Endothelial cell of umbilical vein (primary cell): ENCODE results near the gene NRBF2. TPM values are rescaled to one million over a fixed set of nuclear protein-coding genes. Genes with fewer than 3 reads are reported as not detected.

ENCODE experiments used
- BruUV-seq: library from RNA; stranded (reverse); fragments of 400-500 nt; replicated peaks from 2 replicates; lab custom pipeline; 2021; lab: Mats Ljungman, UMichigan
- CTCF ChIA-PET: fragments of 300-600, 350-600 bp; sonication (Branson Sonifier 250); formaldehyde crosslinking; loops from one replicate; lab custom pipeline; 2021; ENCODE audit warnings: antibody characterized with exemption, inconsistent platforms; lab: Charles Lee
- POLR2A ChIA-PET: fragments of 300-600, 350-600 bp; sonication (Branson Sonifier 250); formaldehyde crosslinking; loops from one replicate; lab custom pipeline; 2021; ENCODE audit warnings: antibody characterized with exemption, inconsistent platforms; lab: Charles Lee
- DNase-seq: peaks from one replicate; pipeline ENCODE4 v3.0.0-alpha.2; 2011; ENCODE audit warnings: low read depth, low spot score
- FAIRE-seq: peaks from 2 replicates; lab custom pipeline; 2011; peaks lifted over from hg19 to GRCh38; lab: Jason Lieb, UNC
- H2AFZ ChIP-seq: 2 replicates; pipeline ENCODE4 v1.6.0; 2012; ENCODE audit warnings: low read depth, low read length, control low read depth, inconsistent platforms
- H3K27ac ChIP-seq: 2 replicates; pipeline ENCODE4 v1.5.1; 2011; ENCODE audit warnings: low read depth, mild to moderate bottlenecking, control low read depth, low read length, moderate library complexity; ENCODE audit not compliant: insufficient read depth
- H3K27me3 ChIP-seq, 2 experiments: 2 replicates each; pipeline versions ENCODE4 v1.6.0 to v1.6.1; 2011; ENCODE audit warnings: low read length in 2 of 2, mixed read lengths in 1 of 2; ENCODE audit not compliant: control insufficient read depth in 2 of 2, insufficient read depth in 2 of 2
- H3K36me3 ChIP-seq, 2 experiments: 2 replicates in 1 of 2; 3 replicates in 1 of 2; pipeline ENCODE4 v1.5.1; 2011; ENCODE audit warnings: low read length in 2 of 2, mild to moderate bottlenecking in 1 of 2, moderate library complexity in 1 of 2; ENCODE audit not compliant: control insufficient read depth in 2 of 2, insufficient read depth in 2 of 2; ENCODE audit errors: extremely low read depth in 1 of 2
- H3K4me1 ChIP-seq: 3 replicates; pipeline ENCODE4 v1.5.1; 2011; ENCODE audit warnings: mild to moderate bottlenecking, low read length; ENCODE audit not compliant: control insufficient read depth, insufficient read depth; ENCODE audit errors: extremely low read depth
- H3K4me2 ChIP-seq: 2 replicates; pipeline ENCODE4 v1.6.1; 2011; ENCODE audit warnings: low read length, control low read depth, mixed read lengths; ENCODE audit not compliant: insufficient read depth
- H3K4me3 ChIP-seq, 3 experiments: fragments of 200-600 bp in 1 of 3; sonication (generic), shearing (Covaris generic) in 1 of 3; replicated peaks in 1 of 3; 2 replicates each; pipeline ENCODE4 v1.5.1; 2011 to 2016; ENCODE audit warnings: control low read depth in 3 of 3, low read length in 3 of 3, mild to moderate bottlenecking in 2 of 3, inconsistent platforms in 1 of 3, low read depth in 1 of 3, moderate library complexity in 1 of 3; ENCODE audit not compliant: insufficient read depth in 1 of 3
- H3K79me2 ChIP-seq: 2 replicates; pipeline ENCODE4 v1.6.0; 2012; ENCODE audit warnings: low read length, inconsistent platforms; ENCODE audit not compliant: control insufficient read depth, insufficient read depth
- H3K9ac ChIP-seq: replicated peaks from 2 replicates; pipeline ENCODE3; 2011; ENCODE audit warnings: low read length, control low read depth; ENCODE audit not compliant: insufficient read depth; ENCODE audit errors: extremely low read depth
- H3K9me1 ChIP-seq: replicated peaks from 3 replicates; pipeline ENCODE4 v1.6.0; 2011; ENCODE audit warnings: mild to moderate bottlenecking, low read length; ENCODE audit not compliant: control insufficient read depth, insufficient read depth; ENCODE audit errors: extremely low read depth
- H3K9me3 ChIP-seq: replicated peaks from 2 replicates; pipeline ENCODE4 v1.5.1; 2012; ENCODE audit warnings: low read length, inconsistent platforms; ENCODE audit not compliant: control insufficient read depth, insufficient read depth
- H4K20me1 ChIP-seq: replicated peaks from 2 replicates; pipeline ENCODE3; 2011; ENCODE audit warnings: mild to moderate bottlenecking, low read length; ENCODE audit not compliant: control insufficient read depth, insufficient read depth; ENCODE audit errors: extremely low read depth
- CTCF ChIP-seq, 2 donors: IDR thresholded peaks; 1 replicate in 1 of 2; 2 replicates in 1 of 2; pipeline ENCODE4 v1.5.1; 2011; ENCODE audit warnings: low read length in 2 of 2, mild to moderate bottlenecking in 2 of 2, moderate library complexity in 2 of 2, control low read depth in 1 of 2, inconsistent platforms in 1 of 2, low read depth in 1 of 2; ENCODE audit not compliant: insufficient read depth in 1 of 2; ENCODE audit errors: extremely low read depth in 1 of 2
- EZH2 ChIP-seq: IDR thresholded peaks from 2 replicates; pipeline ENCODE4 v1.6.1; 2012; ENCODE audit warnings: borderline replicate concordance, low read depth, mild to moderate bottlenecking, moderate library complexity, low read length, inconsistent platforms; ENCODE audit not compliant: severe bottlenecking
- FOS ChIP-seq: IDR thresholded peaks from 2 replicates; pipeline ENCODE4 v1.6.1; 2011; ENCODE audit warnings: mild to moderate bottlenecking, low read length, moderate library complexity, borderline replicate concordance; ENCODE audit not compliant: insufficient read depth
- GATA2 ChIP-seq: IDR thresholded peaks from 2 replicates; pipeline ENCODE4 v1.7.0; 2011; ENCODE audit warnings: low read depth, mild to moderate bottlenecking, moderate library complexity, mixed read lengths, low read length; ENCODE audit not compliant: insufficient read length, insufficient read depth
- JUN ChIP-seq: IDR thresholded peaks from 2 replicates; pipeline ENCODE4 v1.6.1; 2011; ENCODE audit warnings: borderline replicate concordance, low read depth; ENCODE audit not compliant: insufficient read length, insufficient read depth
- MAX ChIP-seq: IDR thresholded peaks from 2 replicates; pipeline ENCODE4 v1.6.1; 2011; ENCODE audit not compliant: insufficient read depth, insufficient read length
- MYC ChIP-seq: IDR thresholded peaks from one replicate; pipeline ENCODE4 v1.6.1; 2011; ENCODE audit warnings: mild to moderate bottlenecking, low read depth, low read length
- POLR2A ChIP-seq: IDR thresholded peaks from 2 replicates; pipeline ENCODE4 v1.6.1; 2012; ENCODE audit warnings: low read depth, mild to moderate bottlenecking, control low read depth, low read length
- POLR2AphosphoS5 ChIP-seq: IDR thresholded peaks from 2 replicates; pipeline ENCODE4 v1.6.1; 2012; ENCODE audit warnings: low read depth, mild to moderate bottlenecking, control low read depth, low read length, moderate library complexity; ENCODE audit not compliant: insufficient read depth
- dilution Hi-C: fragments of 300-500 bp; cut with MboI; formaldehyde crosslinking; loops from one replicate; pipeline ENCODE4 v1.15.0; 2019; ENCODE audit warnings: low sequenced_read_pairs; ENCODE audit not compliant: extremely low pct_ligation_motif_present
- intact Hi-C: fragments of 100-400 bp; cut with micrococcal nuclease; formaldehyde crosslinking; loops from one replicate; pipeline ENCODE4 v1.10.0; 2022
- polyA plus RNA-seq, 4 experiments: library from polyadenylated mRNA; depleted of rRNA in 3 of 4; stranded (reverse) in 3 of 4; unstranded in 1 of 4; fragments of >200 nt; gene quantifications; 2 replicates each; pipeline versions ENCODE4 v1.2.1 to v1.2.3, GENCODE V29; 2011 to 2012; ENCODE audit warnings: missing spikeins in 1 of 4
- total RNA-seq: library from RNA; stranded (reverse); gene quantifications from 2 replicates; pipeline ENCODE4 v1.2.3, GENCODE V29; 2021

The NRBF2 gene
- total and polyA plus RNA-seq, 2 donors (not counting 3 experiments of a cell fraction or from before 2014, with no cell fraction given), result 7.6 to 17.7 TPM

- Histone ChIP-seq H3K4me3 (no peak overlapping the region), H3K36me3 (no peaks in the 10 kb centered on the region), H3K9me3 (no peaks in the 10 kb centered on the region), H3K4me1 (no peaks in the 10 kb centered on the region), H3K27me3 (no peaks in the 10 kb centered on the region), H3K9me1 (no peaks in the 10 kb centered on the region), H4K20me1 (no peaks in the 10 kb centered on the region), H3K9ac (no peak overlapping the region), H3K27ac (no peak overlapping the region), H2AFZ (no peak overlapping the region), H3K4me2 (no peak overlapping the region), H3K79me2 (peaks cover under 1% of the 10 kb centered on the region)
- TF ChIP-seq FOS, result no peak
- no peak for TF ChIP-seq MAX
- no peak for TF ChIP-seq CTCF (IDR thresholded peaks at IDR 0.05; ENCODE audit: extremely low read depth in 1 of 2, insufficient read depth in 1 of 2, low read depth in 1 of 2, low read length in 2 of 2)
- no peak for TF ChIP-seq GATA2
- TF ChIP-seq POLR2A, result no peak
- FAIRE-seq (no peak), DNase-seq (no peak)
- dilution Hi-C loops (no loop called here), intact Hi-C loops (no loop called here)
- no TSS peak for BruUV-seq
- CTCF ChIA-PET, result no interaction called here
- POLR2A ChIA-PET, result no interaction called here
Observed at GRCh38 chr10:63128443-63128842, 4.7 kb upstream of the NRBF2 start.

- POLR2A ChIA-PET, result no interaction called here
- Histone ChIP-seq H3K9me1 (no peaks in the 10 kb centered on the region), H3K4me2 (no peak overlapping the region), H3K9me3 (no peaks in the 10 kb centered on the region), H3K27me3 (no peaks in the 10 kb centered on the region), H3K36me3 (no peaks in the 10 kb centered on the region), H3K4me1 (peaks cover 7% of the 10 kb centered on the region), H4K20me1 (no peaks in the 10 kb centered on the region), H3K79me2 (peaks cover 15% of the 10 kb centered on the region), H3K9ac (no peak overlapping the region), H3K4me3 (no peak overlapping the region), H2AFZ (no peak overlapping the region), H3K27ac (no peak overlapping the region)
- CTCF ChIA-PET, result no interaction called here
- TF ChIP-seq POLR2A, result no peak
- TF ChIP-seq JUN, result no peak
- no peak for TF ChIP-seq POLR2AphosphoS5
- no peak for TF ChIP-seq CTCF (IDR thresholded peaks at IDR 0.05; ENCODE audit: extremely low read depth in 1 of 2, insufficient read depth in 1 of 2, low read depth in 1 of 2, low read length in 2 of 2)
- TF ChIP-seq EZH2, result no peak
- no peak for TF ChIP-seq GATA2
- TF ChIP-seq MAX, result no peak
- no peak for TF ChIP-seq FOS
- TF ChIP-seq MYC, result no peak
- BruUV-seq, result no TSS peak
- no peak for DNase-seq
- intact Hi-C loops, result loop anchor here (5.0 kb wide), 1 partner anchor 538 kb away; no protein-coding TSS in a partner anchor
- dilution Hi-C loops, result no loop called here
- no peak for FAIRE-seq
Observed at GRCh38 chr10:63129888-63130287, 3.2 kb upstream of the NRBF2 start.
